ENCODE results near the gene MAEA.

MAEA gene

DNA sequence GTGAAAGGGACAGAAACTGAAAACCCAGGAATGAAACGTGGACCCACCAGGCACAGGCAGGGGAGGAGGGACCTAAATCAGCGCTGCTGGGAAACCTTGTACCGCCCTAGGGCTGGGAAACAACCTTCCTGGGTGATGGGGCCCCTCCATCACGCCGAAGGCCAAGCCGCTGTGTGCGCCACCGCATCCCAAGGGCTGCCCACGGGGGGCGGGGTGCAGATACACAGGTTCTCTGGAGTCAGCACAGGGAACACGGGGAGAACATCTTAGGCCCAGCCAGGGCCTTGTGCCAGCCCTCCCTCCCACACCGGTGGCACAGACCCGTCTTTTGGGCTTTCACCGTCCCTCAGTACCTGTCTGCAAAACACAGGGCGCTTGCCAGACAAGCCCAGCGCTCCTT is 70.3 kb downstream of the MAEA start:
- no peaks in the 10 kb centered on the region for H3K27me3 ChIP-seq (ENCODE audit: control insufficient read depth, low read length)
- H3K4me3 ChIP-seq (ENCODE audit: low read length), result no peak overlapping the region
- H3K9me3 ChIP-seq (ENCODE audit: control insufficient read depth, insufficient read depth, low read length), result no peaks in the 10 kb centered on the region
- TF ChIP-seq EZH2phosphoT487 (IDR thresholded peaks at IDR 0.05; ENCODE audit: borderline replicate concordance, low read length), result no peak
- TF ChIP-seq, protein P1, sequence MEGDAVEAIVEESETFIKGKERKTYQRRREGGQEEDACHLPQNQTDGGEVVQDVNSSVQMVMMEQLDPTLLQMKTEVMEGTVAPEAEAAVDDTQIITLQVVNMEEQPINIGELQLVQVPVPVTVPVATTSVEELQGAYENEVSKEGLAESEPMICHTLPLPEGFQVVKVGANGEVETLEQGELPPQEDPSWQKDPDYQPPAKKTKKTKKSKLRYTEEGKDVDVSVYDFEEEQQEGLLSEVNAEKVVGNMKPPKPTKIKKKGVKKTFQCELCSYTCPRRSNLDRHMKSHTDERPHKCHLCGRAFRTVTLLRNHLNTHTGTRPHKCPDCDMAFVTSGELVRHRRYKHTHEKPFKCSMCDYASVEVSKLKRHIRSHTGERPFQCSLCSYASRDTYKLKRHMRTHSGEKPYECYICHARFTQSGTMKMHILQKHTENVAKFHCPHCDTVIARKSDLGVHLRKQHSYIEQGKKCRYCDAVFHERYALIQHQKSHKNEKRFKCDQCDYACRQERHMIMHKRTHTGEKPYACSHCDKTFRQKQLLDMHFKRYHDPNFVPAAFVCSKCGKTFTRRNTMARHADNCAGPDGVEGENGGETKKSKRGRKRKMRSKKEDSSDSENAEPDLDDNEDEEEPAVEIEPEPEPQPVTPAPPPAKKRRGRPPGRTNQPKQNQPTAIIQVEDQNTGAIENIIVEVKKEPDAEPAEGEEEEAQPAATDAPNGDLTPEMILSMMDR (IDR thresholded peaks at IDR 0.05; ENCODE audit: low read depth, low read length, poor library complexity, severe bottlenecking), result no peak
- no peaks in the 10 kb centered on the region for H3K79me2 ChIP-seq (ENCODE audit: control insufficient read depth, low read length)
- no peak overlapping the region for H3K4me2 ChIP-seq (ENCODE audit: low read length)
- no peak overlapping the region for H3K27ac ChIP-seq (ENCODE audit: low read depth, low read length)
- H3K36me3 ChIP-seq (ENCODE audit: control insufficient read depth, low read length), result peaks cover 5% of the 10 kb centered on the region; the same call in 1 of the 2 replicates
- H3F3A ChIP-seq (ENCODE audit: control insufficient read depth, insufficient read depth), result no peaks in the 10 kb centered on the region
- H4K20me1 ChIP-seq (ENCODE audit: control insufficient read depth, insufficient read depth, low read depth, low read length), result no peaks in the 10 kb centered on the region
- no peaks in the 10 kb centered on the region for H3K9me2 ChIP-seq (replicated peaks; ENCODE audit: control insufficient read depth, low read length)
- no peaks in the 10 kb centered on the region for H3K4me1 ChIP-seq (ENCODE audit: control insufficient read depth, low read length)

DNA sequence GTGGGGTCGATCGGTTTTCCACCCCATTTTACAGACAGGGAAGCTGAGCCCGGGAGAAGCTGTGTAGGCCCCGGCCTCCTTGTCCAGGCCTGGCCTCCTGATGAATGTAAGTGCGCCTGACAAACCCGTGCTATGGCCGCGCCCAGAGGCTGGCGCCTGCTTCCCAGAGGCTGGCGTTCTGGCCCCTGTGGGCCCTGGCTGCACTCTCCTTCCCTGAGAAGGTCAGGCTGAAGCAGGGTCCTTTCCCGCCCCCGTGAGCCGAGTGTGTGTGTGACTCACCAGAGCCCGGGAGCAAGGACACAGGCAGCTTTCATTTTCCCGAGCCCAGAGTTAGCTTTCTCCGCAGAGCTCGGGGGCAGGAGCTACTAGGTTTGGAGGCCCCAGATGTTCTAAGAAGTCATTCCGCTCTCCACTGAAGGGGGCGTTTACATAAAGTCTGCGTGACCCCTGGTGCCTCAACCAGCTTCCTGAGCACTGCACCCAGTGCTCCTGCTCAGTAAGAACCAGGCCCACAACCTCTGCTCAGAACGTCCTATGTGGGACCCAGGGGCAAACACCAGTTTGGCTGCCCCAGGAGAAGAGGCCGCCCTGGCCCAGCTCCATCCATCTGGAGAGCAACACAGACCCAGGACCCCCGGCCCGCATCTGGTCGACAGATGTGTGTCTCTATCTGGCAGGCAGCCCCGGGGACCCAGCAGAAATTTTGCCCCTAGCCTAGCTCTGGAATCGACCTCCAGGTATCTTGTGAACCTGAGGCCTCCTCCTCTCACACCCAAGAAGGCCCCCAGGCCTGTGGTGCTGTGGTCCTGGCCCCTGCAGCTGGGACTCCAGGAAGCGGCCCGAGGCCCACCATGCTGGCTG is 71.0 kb downstream of the MAEA start:
- H3K79me2 ChIP-seq (ENCODE audit: control insufficient read depth, low read length), result no peaks in the 10 kb centered on the region
- no peaks in the 10 kb centered on the region for H3F3A ChIP-seq (ENCODE audit: control insufficient read depth, insufficient read depth)
- TF ChIP-seq EZH2phosphoT487 (IDR thresholded peaks at IDR 0.05; ENCODE audit: borderline replicate concordance, low read length), result no peak
- TF ChIP-seq, protein P1 (IDR thresholded peaks at IDR 0.05; ENCODE audit: low read depth, low read length, poor library complexity, severe bottlenecking), result no peak
- H3K4me3 ChIP-seq (ENCODE audit: low read length), result no peak overlapping the region
- H3K9me2 ChIP-seq (replicated peaks; ENCODE audit: control insufficient read depth, low read length), result no peaks in the 10 kb centered on the region
- H3K27me3 ChIP-seq (ENCODE audit: control insufficient read depth, low read length), result no peaks in the 10 kb centered on the region
- H3K4me1 ChIP-seq (ENCODE audit: control insufficient read depth, low read length), result no peaks in the 10 kb centered on the region
- H4K20me1 ChIP-seq (ENCODE audit: control insufficient read depth, insufficient read depth, low read depth, low read length), result no peaks in the 10 kb centered on the region
- peaks cover 5% of the 10 kb centered on the region; the same call in 1 of the 2 replicates for H3K36me3 ChIP-seq (ENCODE audit: control insufficient read depth, low read length)
- no peak overlapping the region for H3K4me2 ChIP-seq (ENCODE audit: low read length)
- no peaks in the 10 kb centered on the region for H3K9me3 ChIP-seq (ENCODE audit: control insufficient read depth, insufficient read depth, low read length)
- no peak overlapping the region for H3K27ac ChIP-seq (ENCODE audit: low read depth, low read length)

DNA sequence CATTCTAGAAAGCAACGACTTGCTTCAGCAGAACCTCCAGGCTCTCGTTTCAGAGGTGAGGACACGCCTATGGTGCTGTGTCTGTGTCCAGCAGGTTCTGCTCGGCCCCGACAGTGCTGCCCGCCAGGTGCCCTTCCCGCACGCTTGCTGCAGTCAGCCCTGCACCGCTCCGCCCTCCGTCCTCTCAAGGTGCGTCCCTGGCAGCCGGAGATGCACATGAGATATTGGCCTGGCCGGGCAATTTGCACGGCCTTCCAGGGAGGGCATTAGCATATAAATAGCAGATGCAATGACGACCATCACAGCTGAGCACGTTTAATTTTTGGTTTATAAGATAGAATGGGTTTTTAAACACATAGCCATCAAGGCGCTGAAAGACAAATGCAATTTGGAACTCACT is 71.7 kb downstream of the MAEA start:
- TF ChIP-seq, protein P1 (IDR thresholded peaks at IDR 0.05; ENCODE audit: low read depth, low read length, poor library complexity, severe bottlenecking), result no peak
- no peak for TF ChIP-seq EZH2phosphoT487 (IDR thresholded peaks at IDR 0.05; ENCODE audit: borderline replicate concordance, low read length)
- H3K9me2 ChIP-seq (replicated peaks; ENCODE audit: control insufficient read depth, low read length), result no peaks in the 10 kb centered on the region
- H3K9me3 ChIP-seq (ENCODE audit: control insufficient read depth, insufficient read depth, low read length), result no peaks in the 10 kb centered on the region
- no peaks in the 10 kb centered on the region for H3F3A ChIP-seq (ENCODE audit: control insufficient read depth, insufficient read depth)
- no peak overlapping the region for H3K4me2 ChIP-seq (ENCODE audit: low read length)
- H4K20me1 ChIP-seq (ENCODE audit: control insufficient read depth, insufficient read depth, low read depth, low read length), result no peaks in the 10 kb centered on the region
- no peaks in the 10 kb centered on the region for H3K79me2 ChIP-seq (ENCODE audit: control insufficient read depth, low read length)
- H3K27me3 ChIP-seq (ENCODE audit: control insufficient read depth, low read length), result no peaks in the 10 kb centered on the region
- no peak overlapping the region for H3K27ac ChIP-seq (ENCODE audit: low read depth, low read length)
- no peak overlapping the region for H3K4me3 ChIP-seq (ENCODE audit: low read length)
- H3K4me1 ChIP-seq (ENCODE audit: control insufficient read depth, low read length), result no peaks in the 10 kb centered on the region
- peaks cover 3% of the 10 kb centered on the region; the same call in 1 of the 2 replicates for H3K36me3 ChIP-seq (ENCODE audit: control insufficient read depth, low read length)

Measured in DOHH2 (cell line).